Adrenal gland (tissue), 12 donors: ENCODE results near the gene DLEC1. TPM values are rescaled to one million over a fixed set of nuclear protein-coding genes. Genes with fewer than 3 reads are reported as not detected.
"Not testable (repeated sequence)": the region's sequence is repeated elsewhere in the genome, so short reads cannot be mapped to it uniquely, and the experiment has no call there.

Experiments used
- DNase-seq, 7 donors: peaks; one replicate each; pipeline ENCODE4 v3.0.0-alpha.2; 2019 to 2020
- H3K27ac ChIP-seq, 5 donors: fragments of 200-600 bp; sonication (generic) in 4 of 5; 1 replicate in 3 of 5; 2 replicates in 2 of 5; pipeline versions ENCODE4 v1.5.1 to v1.8.0; 2016 to 2020; ENCODE audit warnings: mild to moderate bottlenecking in 1 of 5
- H3K27me3 ChIP-seq: fragments of 200-600 bp; 2 replicates; pipeline ENCODE4 v1.8.0; 2021
- H3K36me3 ChIP-seq, 2 donors: fragments of 200-600 bp; replicated peaks in 1 of 2; 1 replicate in 1 of 2; 2 replicates in 1 of 2; pipeline versions ENCODE4 v1.5.1 to v1.8.0; 2018 to 2022
- H3K4me1 ChIP-seq, 2 donors: fragments of 200-600 bp; replicated peaks in 1 of 2; 1 replicate in 1 of 2; 2 replicates in 1 of 2; pipeline versions ENCODE4 v1.5.1 to v1.8.0; 2018 to 2021
- H3K4me3 ChIP-seq, 4 donors: fragments of 200-600 bp; sonication (generic) in 3 of 4; one replicate each; pipeline ENCODE4 v1.5.1; 2016 to 2018
- H3K9me3 ChIP-seq, 3 donors: fragments of 200-600 bp; sonication (generic) in 1 of 3; replicated peaks in 1 of 3; 1 replicate in 2 of 3; 2 replicates in 1 of 3; pipeline versions ENCODE4 v1.5.1 to v1.8.0; 2016 to 2021
- POLR2A ChIP-seq, 2 donors: fragments of 450-650 bp; IDR thresholded peaks; one replicate each; pipeline ENCODE4 v1.6.1; 2017; ENCODE audit warnings: antibody characterized with exemption in 2 of 2, mild to moderate bottlenecking in 2 of 2, moderate library complexity in 1 of 2
- WGBS, 4 donors: extraction: QIAGEN DNeasy Blood & Tissue Kit in 2 of 4; methylation state at CpG; one replicate each; pipeline versions ENCODE4 v1.1.5 to v1.1.7; 2013 to 2017; 5-methylcytosine and 5-hydroxymethylcytosine counted together
- intact Hi-C, 2 donors: fragments of 100-400 bp; cut with DNase I; formaldehyde crosslinking; loops; one replicate each; pipeline versions ENCODE4 v1.14.1 to v1.15.0; 2022 to 2023
- polyA plus RNA-seq, 3 donors: library from polyadenylated mRNA; stranded (reverse); fragments of 200-250 nt in 2 of 3; fragments of 350-450 nt in 1 of 3; fragmentation: Illumina TruSeq in 1 of 3; extraction: RNeasy Lipid Tissue Mini Kit (QIAGEN cat#74804) in 1 of 3; gene quantifications; one replicate each; pipeline ENCODE4 v1.2.3, GENCODE V29; 2013 to 2014
- total RNA-seq, 9 donors: library from RNA; depleted of rRNA in 4 of 9; stranded (reverse); fragments of >200 nt in 4 of 9; fragments of 120-200 nt in 1 of 9; fragmentation: NEBNext Ultra II Directional in 1 of 9; extraction: Animal tissue kit (Norgen Biotek cat#: 25700) in 1 of 9; gene quantifications; one replicate each; pipeline versions ENCODE4 v1.1.0 to v1.2.4, GENCODE V29; 2013 to 2023
- TF ChIP-seq, protein P1 (sequence below), 6 experiments: fragments of 450-650 bp in 4 of 6; fragments of 200-600 bp in 2 of 6; sonication (generic) in 1 of 6; IDR thresholded peaks; 1 replicate in 5 of 6; 2 replicates in 1 of 6; pipeline versions ENCODE4 v1.5.1 to v1.8.0; 2016 to 2021; ENCODE audit warnings: antibody characterized with exemption in 6 of 6, mild to moderate bottlenecking in 2 of 6, moderate library complexity in 1 of 6
- donor health status: healthy with polysubstance abuse.
- donor health status: Bipolar disorder and iron deficiency.
- donor health status: DM: yes; HTN: yes; CAD: no.
- donor health status: DM: no; HTN: no; CAD: no.
- donor health status: DM: no; HTN: no; CAD: no.
- donor health status: DM: yes; HTN: yes; CAD: no.

DLEC1 gene
- total and polyA plus RNA-seq, 12 donors = 0.18 to 2.0 (median 1.1) TPM

DNA sequence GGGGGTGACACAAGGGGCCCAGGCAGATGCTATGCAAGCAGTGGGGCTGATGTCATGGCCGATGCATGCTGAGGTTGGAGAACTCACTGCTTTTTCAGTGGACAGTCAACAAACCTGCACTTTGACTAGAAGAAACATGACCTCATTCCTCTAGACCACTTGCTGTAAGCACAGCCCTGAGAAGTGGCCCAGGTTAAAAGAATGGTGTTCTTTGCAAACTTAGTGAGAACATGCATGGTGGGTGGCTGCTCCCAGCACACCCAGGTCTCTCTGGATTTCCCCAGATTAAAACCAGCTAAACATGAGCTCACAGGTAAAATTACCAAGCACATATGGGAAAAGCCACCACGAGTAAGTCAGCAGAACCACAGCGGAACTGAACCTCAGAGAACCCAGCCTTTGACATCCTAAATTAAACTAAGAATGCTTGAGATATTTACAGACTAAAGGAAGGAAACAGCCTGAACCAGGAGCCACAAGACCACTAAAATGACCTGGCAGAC, 15.5 kb downstream of the DLEC1 start:
- H3K4me1 ChIP-seq = peaks cover 5 to 6% of the 10 kb centered on the region in 2 donors
- H3K27me3 ChIP-seq = no peaks in the 10 kb centered on the region
- no peak overlapping the region for H3K4me3 ChIP-seq
- intact Hi-C loops = no loop called here
- no peaks in the 10 kb centered on the region for H3K9me3 ChIP-seq
- no peak for TF ChIP-seq POLR2A (IDR thresholded peaks at IDR 0.05)
- TF ChIP-seq, protein P1, sequence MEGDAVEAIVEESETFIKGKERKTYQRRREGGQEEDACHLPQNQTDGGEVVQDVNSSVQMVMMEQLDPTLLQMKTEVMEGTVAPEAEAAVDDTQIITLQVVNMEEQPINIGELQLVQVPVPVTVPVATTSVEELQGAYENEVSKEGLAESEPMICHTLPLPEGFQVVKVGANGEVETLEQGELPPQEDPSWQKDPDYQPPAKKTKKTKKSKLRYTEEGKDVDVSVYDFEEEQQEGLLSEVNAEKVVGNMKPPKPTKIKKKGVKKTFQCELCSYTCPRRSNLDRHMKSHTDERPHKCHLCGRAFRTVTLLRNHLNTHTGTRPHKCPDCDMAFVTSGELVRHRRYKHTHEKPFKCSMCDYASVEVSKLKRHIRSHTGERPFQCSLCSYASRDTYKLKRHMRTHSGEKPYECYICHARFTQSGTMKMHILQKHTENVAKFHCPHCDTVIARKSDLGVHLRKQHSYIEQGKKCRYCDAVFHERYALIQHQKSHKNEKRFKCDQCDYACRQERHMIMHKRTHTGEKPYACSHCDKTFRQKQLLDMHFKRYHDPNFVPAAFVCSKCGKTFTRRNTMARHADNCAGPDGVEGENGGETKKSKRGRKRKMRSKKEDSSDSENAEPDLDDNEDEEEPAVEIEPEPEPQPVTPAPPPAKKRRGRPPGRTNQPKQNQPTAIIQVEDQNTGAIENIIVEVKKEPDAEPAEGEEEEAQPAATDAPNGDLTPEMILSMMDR (IDR thresholded peaks at IDR 0.05) = no peak
- 66 to 80% (median 72%) methylated on average over 3 of the region's 3 CpGs for WGBS, 4 donors
- H3K27ac ChIP-seq = no peak overlapping the region
- H3K36me3 ChIP-seq = no peaks in the 10 kb centered on the region
- no peak for DNase-seq

GRCh38 chr3:38059148-38059547, 20.1 kb downstream of the DLEC1 start:
- Histone ChIP-seq H3K36me3 (no peaks in the 10 kb centered on the region), H3K27me3 (no peaks in the 10 kb centered on the region), H3K27ac (no peak overlapping the region), H3K4me3 (no peak overlapping the region), H3K9me3 (no peaks in the 10 kb centered on the region), H3K4me1 (no peaks in the 10 kb centered on the region)
- DNase-seq = no peak
- TF ChIP-seq POLR2A (IDR thresholded peaks at IDR 0.05) = no peak
- TF ChIP-seq, protein P1 (IDR thresholded peaks at IDR 0.05) = no peak
- WGBS, 4 donors = 85 to 95% (median 89%) methylated on average over 1 to 2 of the region's 2 CpGs
- intact Hi-C loops = no loop called here

GRCh38 chr3:38059591-38059990, 20.6 kb downstream of the DLEC1 start:
- intact Hi-C loops = no loop called here
- no peak overlapping the region for H3K4me3 ChIP-seq

DNA sequence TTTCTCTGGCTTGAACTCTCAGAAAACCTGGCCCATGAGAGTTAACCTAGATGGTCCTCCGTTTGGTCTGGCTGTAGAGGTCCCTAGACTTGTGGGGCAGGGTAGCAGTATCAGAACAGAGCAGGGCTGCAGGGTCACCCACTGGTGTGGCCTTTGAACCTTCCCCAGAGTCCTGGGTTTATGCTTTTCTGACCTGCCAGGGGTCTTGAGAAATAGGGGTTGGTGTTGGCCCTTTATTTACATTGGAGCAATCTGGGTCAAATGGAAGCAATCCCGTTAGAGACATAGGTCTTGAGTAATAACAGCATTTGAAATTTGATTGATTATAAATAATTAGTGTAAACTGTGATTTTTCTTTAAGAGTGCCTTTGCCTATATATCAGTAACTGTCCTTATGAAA, 23.8 kb downstream of the DLEC1 start:
- intact Hi-C loops = no loop called here
- Histone ChIP-seq H3K4me1 (no peaks in the 10 kb centered on the region), H3K27me3 (no peaks in the 10 kb centered on the region), H3K36me3 (no peaks in the 10 kb centered on the region), H3K9me3 (no peaks in the 10 kb centered on the region), H3K27ac (no peak overlapping the region), H3K4me3 (no peak overlapping the region)
- TF ChIP-seq POLR2A (IDR thresholded peaks at IDR 0.05) = no peak
- WGBS, 4 donors = 55 to 87% (median 76%) methylated on average over 1 to 2 of the region's 2 CpGs
- no peak for DNase-seq

More at GRCh38 chr3:38059591-38059990, 20.6 kb downstream of the DLEC1 start:
- 83 to 90% (median 86%) methylated on average over 7 of the region's 7 CpGs for WGBS, 4 donors
- no peak overlapping the region for H3K27ac ChIP-seq
- no peaks in the 10 kb centered on the region for H3K4me1 ChIP-seq
- no peaks in the 10 kb centered on the region for H3K27me3 ChIP-seq
- DNase-seq = no peak
- H3K36me3 ChIP-seq = no peaks in the 10 kb centered on the region
- H3K9me3 ChIP-seq = no peaks in the 10 kb centered on the region
- TF ChIP-seq POLR2A (IDR thresholded peaks at IDR 0.05) = no peak
- TF ChIP-seq, protein P1 (IDR thresholded peaks at IDR 0.05) = no peak

GRCh38 chr3:38064453-38064852, 25.4 kb downstream of the DLEC1 start:
- H3K4me3 ChIP-seq, H3K9me3 ChIP-seq, H3K27ac ChIP-seq, H3K36me3 ChIP-seq, H3K27me3 ChIP-seq, DNase-seq, intact Hi-C loops, H3K4me1 ChIP-seq: not testable (repeated sequence)
- WGBS, 4 donors = 93 to 96% (median 96%) methylated on average over 9 to 30 of the region's 32 CpGs
